Upper lobe of left lung (tissue), 6 donors: Measurements from ENCODE around the gene RCCD1. TPM values are rescaled to one million over a fixed set of nuclear protein-coding genes. Genes with fewer than 3 reads are reported as not detected.

Experiments
- ATAC-seq, 2 donors: fragments of 200-7000 bp; cut with Tn5 transposase; one replicate each; pipeline ENCODE4 v1.9.1; 2022; ENCODE audit warnings: mild to moderate bottlenecking in 2 of 2, moderate library complexity in 2 of 2; ENCODE audit not compliant: low FRiP score in 2 of 2
- DNase-seq, 2 donors: peaks; one replicate each; pipeline ENCODE4 v3.0.0-alpha.2; 2019 to 2020
- H3K27ac ChIP-seq, 4 donors: fragments of 200-600 bp; sonication (generic); one replicate each; pipeline ENCODE4 v1.5.1; 2016 to 2019
- H3K27me3 ChIP-seq, 4 donors: fragments of 200-600 bp; sonication (generic); one replicate each; pipeline ENCODE4 v1.5.1; 2017 to 2019
- H3K36me3 ChIP-seq, 4 donors: fragments of 200-600 bp; sonication (generic); one replicate each; pipeline ENCODE4 v1.5.1; 2016 to 2019
- H3K4me1 ChIP-seq, 4 donors: fragments of 200-600 bp; sonication (generic); one replicate each; pipeline ENCODE4 v1.5.1; 2018 to 2019
- H3K4me3 ChIP-seq, 4 donors: fragments of 200-600 bp; sonication (generic); one replicate each; pipeline ENCODE4 v1.5.1; 2017 to 2019; ENCODE audit warnings: mild to moderate bottlenecking in 2 of 4, moderate library complexity in 1 of 4
- H3K9me3 ChIP-seq, 4 donors: fragments of 200-600 bp; sonication (generic); one replicate each; pipeline ENCODE4 v1.5.1; 2018 to 2019
- EP300 ChIP-seq, 4 donors: sonication (generic); formaldehyde crosslinking; IDR thresholded peaks; one replicate each; pipeline ENCODE4 v1.5.1; 2017; ENCODE audit warnings: antibody characterized with exemption in 4 of 4, control low read depth in 2 of 4
- POLR2A ChIP-seq, 4 donors: fragments of 450-650 bp; IDR thresholded peaks; one replicate each; pipeline ENCODE4 v1.5.1; 2016 to 2017; ENCODE audit warnings: antibody characterized with exemption in 4 of 4, mild to moderate bottlenecking in 2 of 4
- POLR2AphosphoS5 ChIP-seq, 2 donors: sonication (generic); formaldehyde crosslinking; IDR thresholded peaks; one replicate each; pipeline ENCODE4 v1.5.1; 2017; ENCODE audit warnings: antibody characterized with exemption in 2 of 2
- WGBS, 2 donors: methylation state at CpG; one replicate each; pipeline ENCODE4 v1.1.5; 2017 to 2018; 5-methylcytosine and 5-hydroxymethylcytosine counted together
- total RNA-seq, 6 donors: library from RNA; depleted of rRNA in 4 of 6; stranded (reverse); fragments of >200 nt in 4 of 6; gene quantifications; one replicate each; pipeline versions ENCODE4 v1.1.0 to v1.2.1, GENCODE V29; 2016 to 2021
- TF ChIP-seq, protein P1 (sequence below), 6 experiments: fragments of 450-650 bp in 4 of 6; fragments of 200-600 bp in 2 of 6; sonication (generic) in 2 of 6; IDR thresholded peaks; one replicate each; pipeline ENCODE4 v1.5.1; 2016 to 2019; ENCODE audit warnings: antibody characterized with exemption in 6 of 6
- donor health status: DM: no; HTN: no; CAD: no; lungs with moderate emphysema.
- donor health status: DM: no; HTN: yes; CAD: no; lungs with severe emphysema.

RCCD1 gene
- total RNA-seq, 6 donors from 2014 or later = 3.8 to 21.0 (median 9.4) TPM

DNA sequence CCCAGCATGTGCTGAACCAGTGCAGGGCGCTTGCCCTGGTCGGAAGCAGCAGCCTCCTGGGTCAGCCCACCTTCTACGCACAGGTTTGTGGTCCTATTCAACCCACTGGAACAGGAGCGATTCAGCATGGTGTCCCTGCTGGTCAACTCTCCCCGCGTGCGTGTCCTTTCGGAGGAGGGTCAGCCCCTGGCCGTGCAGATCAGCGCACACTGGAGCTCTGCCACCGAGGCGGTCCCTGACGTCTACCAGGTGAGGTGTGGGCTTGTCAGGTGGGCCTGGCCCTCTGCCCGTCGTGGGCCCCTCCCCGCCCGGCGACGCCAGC lies 43.4 kb upstream of the RCCD1 start:
- Histone ChIP-seq H3K27ac (no peak overlapping the region), H3K36me3 (peaks cover 66 to 100% (median 94%) of the 10 kb centered on the region in 4 donors), H3K27me3 (no peaks in the 10 kb centered on the region), H3K4me1 (peaks cover 0 to 6% (median 1%) of the 10 kb centered on the region in 4 donors), H3K4me3 (no peak overlapping the region), H3K9me3 (no peaks in the 10 kb centered on the region)
- ATAC-seq (no peak), DNase-seq (peak in 1 of 2 donors; percentile 16)
- WGBS, 2 donors = 88 to 93% methylated on average over 11 to 18 of the region's 19 CpGs
- TF ChIP-seq EP300 (IDR thresholded peaks at IDR 0.05) = no peak
- TF ChIP-seq, protein P1, sequence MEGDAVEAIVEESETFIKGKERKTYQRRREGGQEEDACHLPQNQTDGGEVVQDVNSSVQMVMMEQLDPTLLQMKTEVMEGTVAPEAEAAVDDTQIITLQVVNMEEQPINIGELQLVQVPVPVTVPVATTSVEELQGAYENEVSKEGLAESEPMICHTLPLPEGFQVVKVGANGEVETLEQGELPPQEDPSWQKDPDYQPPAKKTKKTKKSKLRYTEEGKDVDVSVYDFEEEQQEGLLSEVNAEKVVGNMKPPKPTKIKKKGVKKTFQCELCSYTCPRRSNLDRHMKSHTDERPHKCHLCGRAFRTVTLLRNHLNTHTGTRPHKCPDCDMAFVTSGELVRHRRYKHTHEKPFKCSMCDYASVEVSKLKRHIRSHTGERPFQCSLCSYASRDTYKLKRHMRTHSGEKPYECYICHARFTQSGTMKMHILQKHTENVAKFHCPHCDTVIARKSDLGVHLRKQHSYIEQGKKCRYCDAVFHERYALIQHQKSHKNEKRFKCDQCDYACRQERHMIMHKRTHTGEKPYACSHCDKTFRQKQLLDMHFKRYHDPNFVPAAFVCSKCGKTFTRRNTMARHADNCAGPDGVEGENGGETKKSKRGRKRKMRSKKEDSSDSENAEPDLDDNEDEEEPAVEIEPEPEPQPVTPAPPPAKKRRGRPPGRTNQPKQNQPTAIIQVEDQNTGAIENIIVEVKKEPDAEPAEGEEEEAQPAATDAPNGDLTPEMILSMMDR (IDR thresholded peaks at IDR 0.05) = no peak
- no peak for TF ChIP-seq POLR2AphosphoS5 (IDR thresholded peaks at IDR 0.05)
- TF ChIP-seq POLR2A (IDR thresholded peaks at IDR 0.05) = no peak

DNA sequence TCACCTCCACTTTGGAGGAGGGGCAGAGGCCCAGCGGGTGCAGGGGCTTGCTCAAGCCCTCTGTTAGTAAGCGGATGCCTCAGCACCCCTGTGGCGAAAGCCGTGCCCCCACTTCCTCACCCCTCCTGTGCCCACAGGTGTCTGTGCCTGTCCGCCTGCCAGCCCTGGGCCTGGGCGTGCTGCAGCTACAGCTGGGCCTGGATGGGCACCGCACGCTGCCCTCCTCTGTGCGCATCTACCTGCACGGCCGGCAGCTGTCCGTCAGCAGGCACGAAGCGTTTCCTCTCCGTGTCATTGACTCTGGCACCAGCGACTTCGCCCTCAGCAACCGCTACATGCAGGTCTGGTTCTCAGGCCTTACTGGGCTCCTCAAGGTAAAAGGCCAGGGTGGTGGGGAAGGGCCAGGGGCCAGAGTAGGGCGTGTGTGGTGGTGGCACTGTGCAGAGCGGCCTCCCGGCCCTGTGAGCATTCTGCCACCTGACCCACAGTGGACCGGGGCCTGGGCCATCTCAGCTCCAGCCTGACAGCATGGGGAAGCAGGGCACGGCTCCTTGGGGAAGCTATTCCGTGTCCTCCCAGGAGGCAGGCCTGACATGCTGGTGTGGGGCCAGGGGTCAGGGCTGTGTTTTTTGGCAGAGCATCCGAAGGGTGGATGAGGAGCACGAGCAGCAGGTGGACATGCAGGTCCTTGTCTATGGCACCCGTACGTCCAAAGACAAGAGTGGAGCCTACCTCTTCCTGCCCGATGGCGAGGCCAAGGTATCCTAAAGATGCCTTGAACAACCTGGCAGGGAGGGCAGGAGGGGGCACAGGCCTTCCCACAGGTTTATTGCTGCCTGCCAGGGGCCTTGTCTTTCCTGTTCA lies 42.5 kb upstream of the RCCD1 start:
- WGBS, 2 donors = 79 to 94% methylated on average over 2 to 27 of the region's 30 CpGs
- H3K27ac ChIP-seq = peak overlapping the region in 1 of 4 donors; percentile 16
- H3K4me1 ChIP-seq = peaks cover 0 to 6% (median 1%) of the 10 kb centered on the region in 4 donors
- no peaks in the 10 kb centered on the region for H3K27me3 ChIP-seq
- no peaks in the 10 kb centered on the region for H3K9me3 ChIP-seq
- TF ChIP-seq, protein P1 (IDR thresholded peaks at IDR 0.05) = no peak
- TF ChIP-seq POLR2AphosphoS5 (IDR thresholded peaks at IDR 0.05) = no peak
- no peak for TF ChIP-seq POLR2A (IDR thresholded peaks at IDR 0.05)
- no peak for TF ChIP-seq EP300 (IDR thresholded peaks at IDR 0.05)
- peak in 1 of 2 donors; percentile 22 for DNase-seq
- H3K4me3 ChIP-seq = no peak overlapping the region
- ATAC-seq = no peak
- peaks cover 59 to 100% (median 92%) of the 10 kb centered on the region in 4 donors for H3K36me3 ChIP-seq

DNA sequence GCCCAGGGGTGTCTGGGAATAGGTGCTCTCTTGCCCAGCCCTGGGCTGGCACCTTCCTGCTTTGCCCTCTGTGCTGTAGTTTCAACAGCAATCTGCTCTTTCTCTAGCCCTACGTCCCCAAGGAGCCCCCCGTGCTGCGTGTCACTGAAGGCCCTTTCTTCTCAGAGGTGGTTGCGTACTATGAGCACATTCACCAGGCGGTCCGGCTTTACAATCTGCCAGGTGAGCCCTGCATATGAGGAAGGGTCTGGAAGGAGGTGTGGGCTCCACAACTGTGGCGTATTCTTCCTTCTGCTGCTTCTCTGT lies 42.0 kb upstream of the RCCD1 start:
- H3K36me3 ChIP-seq = peaks cover 53 to 100% (median 93%) of the 10 kb centered on the region in 4 donors
- ATAC-seq = no peak
- H3K9me3 ChIP-seq = no peaks in the 10 kb centered on the region
- no peak overlapping the region for H3K4me3 ChIP-seq
- H3K27ac ChIP-seq = peak overlapping the region in 1 of 4 donors; percentile 16
- no peaks in the 10 kb centered on the region for H3K27me3 ChIP-seq
- 95 to 98% methylated on average over 7 of the region's 7 CpGs for WGBS, 2 donors
- H3K4me1 ChIP-seq = peaks cover 0 to 6% (median 1%) of the 10 kb centered on the region in 4 donors
- peak in 1 of 2 donors; percentile 16 for DNase-seq
- TF ChIP-seq, protein P1 (IDR thresholded peaks at IDR 0.05) = no peak
- TF ChIP-seq POLR2AphosphoS5 (IDR thresholded peaks at IDR 0.05) = no peak
- no peak for TF ChIP-seq EP300 (IDR thresholded peaks at IDR 0.05)
- no peak for TF ChIP-seq POLR2A (IDR thresholded peaks at IDR 0.05)

DNA sequence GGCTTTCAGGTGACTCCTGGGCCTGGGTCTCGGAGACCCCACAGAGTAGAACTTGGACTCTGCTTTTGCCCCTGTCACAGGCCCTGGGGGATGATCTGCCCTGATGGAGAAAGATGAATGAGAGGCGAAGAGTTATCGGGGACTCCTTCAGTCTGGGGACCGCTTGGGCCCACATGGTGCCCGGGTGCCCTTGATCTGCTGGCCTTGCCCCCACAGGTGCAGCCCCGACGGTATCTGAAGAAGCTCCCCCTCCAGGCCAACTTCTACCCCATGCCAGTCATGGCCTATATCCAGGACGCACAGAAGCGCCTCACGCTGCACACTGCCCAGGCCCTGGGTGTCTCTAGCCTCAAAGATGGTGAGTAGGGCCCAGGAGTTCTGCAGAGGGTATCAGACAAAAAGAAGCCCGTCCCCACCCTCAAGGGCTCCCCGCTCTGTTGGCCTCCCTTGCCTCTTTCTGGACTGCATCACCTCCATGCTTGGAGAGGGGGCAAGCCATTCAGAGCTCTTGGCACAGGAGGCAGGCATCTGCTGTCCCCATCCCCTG lies 41.2 kb upstream of the RCCD1 start:
- TF ChIP-seq, protein P1 (IDR thresholded peaks at IDR 0.05) = no peak
- TF ChIP-seq POLR2A (IDR thresholded peaks at IDR 0.05) = no peak
- no peak for TF ChIP-seq POLR2AphosphoS5 (IDR thresholded peaks at IDR 0.05)
- no peak for TF ChIP-seq EP300 (IDR thresholded peaks at IDR 0.05)
- Histone ChIP-seq H3K27ac (peak overlapping the region; percentile 60 to 87 (median 78)), H3K9me3 (no peaks in the 10 kb centered on the region), H3K27me3 (no peaks in the 10 kb centered on the region), H3K36me3 (peaks cover 50 to 100% (median 95%) of the 10 kb centered on the region in 4 donors), H3K4me1 (peaks cover 0 to 6% (median 1%) of the 10 kb centered on the region in 4 donors), H3K4me3 (no peak overlapping the region)
- no peak for DNase-seq
- 95 to 97% methylated on average over 5 to 12 of the region's 12 CpGs for WGBS, 2 donors
- ATAC-seq = no peak
